Measurements from ENCODE around the gene FBXO9.

FBXO9 gene

GRCh38 chr6:53128842-53129241, 63.6 kb downstream of the FBXO9 start:
- no peak for TF ChIP-seq CTCF (IDR thresholded peaks at IDR 0.05; ENCODE audit: insufficient read depth, low read length, poor library complexity, severe bottlenecking)
- DNase-seq (ENCODE audit: extremely low read depth, insufficient read length) = no peak
- no peaks in the 10 kb centered on the region for H3K27me3 ChIP-seq (replicated peaks; ENCODE audit: control insufficient read depth, insufficient read depth, low read length)
- no peaks in the 10 kb centered on the region for H3K36me3 ChIP-seq (ENCODE audit: control insufficient read depth, insufficient read depth, low read length)
- H3K4me3 ChIP-seq (replicated peaks; ENCODE audit: low read depth, low read length) = no peak overlapping the region

GRCh38 chr6:53130569-53131290, 65.5 kb downstream of the FBXO9 start:
- Histone ChIP-seq H3K36me3 (ENCODE audit: control insufficient read depth, insufficient read depth, low read length) (no peaks in the 10 kb centered on the region), H3K4me3 (replicated peaks; ENCODE audit: low read depth, low read length) (no peak overlapping the region), H3K27me3 (replicated peaks; ENCODE audit: control insufficient read depth, insufficient read depth, low read length) (no peaks in the 10 kb centered on the region)
- no peak for DNase-seq (ENCODE audit: extremely low read depth, insufficient read length)
- no peak for TF ChIP-seq CTCF (IDR thresholded peaks at IDR 0.05; ENCODE audit: insufficient read depth, low read length, poor library complexity, severe bottlenecking)

GRCh38 chr6:53133961-53134360, 68.8 kb downstream of the FBXO9 start:
- H3K36me3 ChIP-seq (ENCODE audit: control insufficient read depth, insufficient read depth, low read length) = no peaks in the 10 kb centered on the region
- no peak for TF ChIP-seq CTCF (IDR thresholded peaks at IDR 0.05; ENCODE audit: insufficient read depth, low read length, poor library complexity, severe bottlenecking)
- H3K27me3 ChIP-seq (replicated peaks; ENCODE audit: control insufficient read depth, insufficient read depth, low read length) = no peaks in the 10 kb centered on the region; the same call in 1 of the 2 replicates
- H3K4me3 ChIP-seq (replicated peaks; ENCODE audit: low read depth, low read length) = no peak overlapping the region
- no peak for DNase-seq (ENCODE audit: extremely low read depth, insufficient read length)

- H3K27me3 ChIP-seq (replicated peaks; ENCODE audit: control insufficient read depth, insufficient read depth, low read length) = no peaks in the 10 kb centered on the region; the same call in 1 of the 2 replicates
- no peak for DNase-seq (ENCODE audit: extremely low read depth, insufficient read length)
- H3K36me3 ChIP-seq (ENCODE audit: control insufficient read depth, insufficient read depth, low read length) = no peaks in the 10 kb centered on the region
- no peak for TF ChIP-seq CTCF (IDR thresholded peaks at IDR 0.05; ENCODE audit: insufficient read depth, low read length, poor library complexity, severe bottlenecking)
- H3K4me3 ChIP-seq (replicated peaks; ENCODE audit: low read depth, low read length) = no peak overlapping the region
Measured at GRCh38 chr6:53134601-53135235, 69.5 kb downstream of the FBXO9 start.

GRCh38 chr6:53136000-53136609, 70.9 kb downstream of the FBXO9 start:
- TF ChIP-seq CTCF (IDR thresholded peaks at IDR 0.05; ENCODE audit: insufficient read depth, low read length, poor library complexity, severe bottlenecking) = no peak
- H3K4me3 ChIP-seq (replicated peaks; ENCODE audit: low read depth, low read length) = no peak overlapping the region
- no peaks in the 10 kb centered on the region for H3K36me3 ChIP-seq (ENCODE audit: control insufficient read depth, insufficient read depth, low read length)
- no peak for DNase-seq (ENCODE audit: extremely low read depth, insufficient read length)
- H3K27me3 ChIP-seq (replicated peaks; ENCODE audit: control insufficient read depth, insufficient read depth, low read length) = no peaks in the 10 kb centered on the region; the same call in 1 of the 2 replicates
